D721Med (cell line): Measurements from ENCODE around the gene ATIC.

Experiments
- DNase-seq: peaks from one replicate; pipeline ENCODE4 v3.0.0; 2011; ENCODE audit warnings: low spot score; ENCODE audit not compliant: insufficient read length
- FAIRE-seq: peaks from 2 replicates; lab custom pipeline; 2011; peaks lifted over from hg19 to GRCh38; lab: Jason Lieb, UNC
- CTCF ChIP-seq: IDR thresholded peaks from 2 replicates; pipeline ENCODE4 v1.5.1; 2012; ENCODE audit warnings: mild to moderate bottlenecking, control low read depth; ENCODE audit not compliant: insufficient read depth; ENCODE audit errors: missing control alignments

ATIC gene

DNA sequence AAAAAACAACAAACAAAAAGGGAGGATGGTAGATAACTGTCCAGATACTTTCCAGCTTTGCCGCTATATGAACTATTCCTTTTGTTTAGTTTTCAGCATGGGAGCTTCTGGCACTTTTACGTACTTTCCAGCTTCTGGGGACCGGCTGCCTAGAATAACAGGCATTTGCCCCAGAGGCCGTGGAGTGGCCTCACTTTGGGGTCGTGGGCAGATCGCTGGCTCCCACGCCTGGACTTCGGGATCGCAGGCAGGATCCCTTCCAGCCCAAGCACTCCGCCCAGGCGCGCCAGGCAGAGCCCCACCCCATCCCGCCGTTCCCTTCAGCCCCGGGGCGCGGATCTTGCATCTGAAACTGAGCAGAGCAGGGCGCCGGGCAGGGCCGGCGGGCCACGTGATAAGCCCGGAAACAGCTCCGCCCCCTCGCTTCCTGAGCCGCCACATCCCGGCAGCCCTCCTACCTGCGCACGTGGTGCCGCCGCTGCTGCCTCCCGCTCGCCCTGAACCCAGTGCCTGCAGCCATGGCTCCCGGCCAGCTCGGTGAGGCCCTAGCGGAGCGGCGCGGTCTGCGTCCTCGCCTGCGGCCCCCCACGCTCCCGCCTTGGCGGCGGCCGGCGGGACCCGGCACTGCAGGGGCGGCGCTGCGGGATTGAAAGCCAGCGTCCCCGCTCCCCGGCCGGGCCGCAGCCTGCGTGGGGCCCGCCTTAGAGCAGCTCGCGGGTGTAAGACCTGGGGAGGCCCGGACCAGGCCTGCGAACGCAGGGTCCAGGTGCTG, at the start of gene ATIC:
Gene ATIC (plus strand): TSS at position 435 of the 772 bp plus-strand sequence. CDS start 84 bp downstream, at position 519.
- FAIRE-seq = no peak
- TF ChIP-seq CTCF = no peak

DNA sequence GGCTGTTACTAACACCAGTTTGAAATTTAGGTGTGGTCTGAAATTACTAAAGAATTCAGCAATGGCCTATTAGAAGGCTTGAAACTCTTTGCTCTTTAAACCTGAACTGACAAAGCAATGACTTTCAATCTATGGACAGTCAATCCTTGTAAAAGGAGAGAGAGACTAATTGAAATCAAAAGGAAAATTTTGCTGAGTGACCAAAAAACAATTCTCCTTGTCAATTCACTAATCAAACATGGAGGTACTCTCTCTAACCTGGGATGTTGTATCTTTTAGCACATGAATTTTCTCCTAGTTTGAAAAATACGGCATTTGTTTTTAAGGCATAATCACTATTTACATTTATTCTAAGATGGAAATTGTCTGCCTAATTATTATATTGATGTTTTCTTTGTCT, 49.6 kb upstream of the ATIC start:
- FAIRE-seq (no peak), DNase-seq (no peak)
- TF ChIP-seq CTCF = no peak

More for the DNA sequence above, at the start of gene ATIC:
- peak; percentile 51 for DNase-seq

- no peak for DNase-seq
- no peak for FAIRE-seq
- TF ChIP-seq CTCF = no peak
Measured at GRCh38 chr2:215262741-215263362, 49.0 kb upstream of the ATIC start.

- no peak for TF ChIP-seq CTCF
- DNase-seq = no peak
- FAIRE-seq = no peak
Measured at GRCh38 chr2:215264374-215264773, 47.5 kb upstream of the ATIC start.

GRCh38 chr2:215269397-215270117, 42.3 kb upstream of the ATIC start:
- DNase-seq (no peak), FAIRE-seq (peak; percentile 35)
- peak; percentile 72 for TF ChIP-seq CTCF

- TF ChIP-seq CTCF = no peak
- FAIRE-seq (no peak), DNase-seq (no peak)
Measured at GRCh38 chr2:215270118-215270451, 41.8 kb upstream of the ATIC start.
